NCI-H1092 (cell line): ENCODE data around the gene NFATC2.

Experiments used
- DNase-seq: peaks from one replicate; lab custom pipeline; 2025; lab: John Stamatoyannopoulos, UW

Gene NFATC2

GRCh38 chr20:51450984-51451383 lies 91.5 kb downstream of the NFATC2 start:
- DNase-seq = no peak

GRCh38 chr20:51450221-51450712 lies 92.3 kb downstream of the NFATC2 start:
- no peak for DNase-seq

GRCh38 chr20:51449498-51450220 lies 92.9 kb downstream of the NFATC2 start:
- no peak for DNase-seq

GRCh38 chr20:51447765-51448148 lies 94.8 kb downstream of the NFATC2 start:
- no peak for DNase-seq

- DNase-seq = no peak
These were observed 95.3 kb downstream of the NFATC2 start for GRCh38 chr20:51447097-51447764.

GRCh38 chr20:51446656-51447055 lies 95.9 kb downstream of the NFATC2 start:
- DNase-seq = no peak

- DNase-seq = no peak
These were observed 96.3 kb downstream of the NFATC2 start for GRCh38 chr20:51446230-51446629.

- no peak for DNase-seq
These were observed 96.9 kb downstream of the NFATC2 start for GRCh38 chr20:51445591-51445990.

- no peak for DNase-seq
These were observed 97.5 kb downstream of the NFATC2 start for GRCh38 chr20:51444922-51445438.

GRCh38 chr20:51444467-51444866 lies 98.1 kb downstream of the NFATC2 start:
- no peak for DNase-seq

GRCh38 chr20:51442602-51443001 lies 99.9 kb downstream of the NFATC2 start:
- no peak for DNase-seq

GRCh38 chr20:51440589-51440988 lies 101.9 kb downstream of the NFATC2 start:
- no peak for DNase-seq

- DNase-seq = no peak
These were observed 103.3 kb downstream of the NFATC2 start for GRCh38 chr20:51439160-51439689.

GRCh38 chr20:51438136-51438535 lies 104.4 kb downstream of the NFATC2 start:
- DNase-seq = no peak

- DNase-seq = no peak
These were observed 105.2 kb downstream of the NFATC2 start for GRCh38 chr20:51437182-51437924.

- no peak for DNase-seq
These were observed 107.8 kb downstream of the NFATC2 start for GRCh38 chr20:51434580-51435247.

- DNase-seq = no peak
These were observed 108.5 kb downstream of the NFATC2 start for GRCh38 chr20:51434026-51434425.

- DNase-seq = no peak
These were observed 109.6 kb downstream of the NFATC2 start for GRCh38 chr20:51432875-51433274.

GRCh38 chr20:51432251-51432784 lies 110.2 kb downstream of the NFATC2 start:
- DNase-seq = no peak

- DNase-seq = no peak
These were observed 111.2 kb downstream of the NFATC2 start for GRCh38 chr20:51431321-51431720.

GRCh38 chr20:51430198-51430950 lies 112.1 kb downstream of the NFATC2 start:
- no peak for DNase-seq
